HEK293T (cell line): ENCODE data around the gene E2F7.

Source experiments
- BHLHE40 ChIP-seq: fragments of 450-650 bp; IDR thresholded peaks from 2 replicates; pipeline ENCODE4 v1.6.1; 2016; ENCODE audit warnings: mild to moderate bottlenecking, moderate library complexity, borderline replicate concordance
- FOXA1 ChIP-seq: fragments of 450-650 bp; IDR thresholded peaks from 2 replicates; pipeline ENCODE4 v1.6.1; 2016; ENCODE audit warnings: mild to moderate bottlenecking
- FOXK2 ChIP-seq: fragments of 450-650 bp; IDR thresholded peaks from 2 replicates; pipeline ENCODE4 v1.6.1; 2016; ENCODE audit warnings: mild to moderate bottlenecking
- FOXM1 ChIP-seq: fragments of 450-650 bp; IDR thresholded peaks from 2 replicates; pipeline ENCODE4 v1.6.1; 2017; ENCODE audit warnings: mild to moderate bottlenecking, borderline replicate concordance
- L3MBTL2 ChIP-seq: fragments of 450-650 bp; conservative IDR thresholded peaks from 2 replicates; pipeline ENCODE4 v1.6.1; 2016; ENCODE audit warnings: mild to moderate bottlenecking
- NFRKB ChIP-seq: fragments of 450-650 bp; IDR thresholded peaks from 2 replicates; pipeline ENCODE4 v1.6.1; 2016; ENCODE audit warnings: mild to moderate bottlenecking, moderate library complexity
- SP1 ChIP-seq: fragments of 450-650 bp; IDR thresholded peaks from 2 replicates; pipeline ENCODE4 v1.6.1; 2017
- TARDBP ChIP-seq: fragments of 450-650 bp; IDR thresholded peaks from 2 replicates; pipeline ENCODE4 v1.6.1; 2016
- ZNF384 ChIP-seq: fragments of 450-650 bp; IDR thresholded peaks from 2 replicates; pipeline ENCODE4 v1.6.1; 2016
- TF ChIP-seq, protein P1 (sequence below): fragments of 450-650 bp; IDR thresholded peaks from 2 replicates; pipeline ENCODE4 v1.6.1; 2016

GRCh38 chr12:77072833-77073495 is 7.6 kb upstream of the E2F7 start:
- TF ChIP-seq ZNF384 (no peak), BHLHE40 (no peak), FOXA1 (no peak), TARDBP (no peak), SP1 (no peak), FOXM1 (no peak), L3MBTL2 (no peak), FOXK2 (no peak), NFRKB (no peak)
- TF ChIP-seq, protein P1, sequence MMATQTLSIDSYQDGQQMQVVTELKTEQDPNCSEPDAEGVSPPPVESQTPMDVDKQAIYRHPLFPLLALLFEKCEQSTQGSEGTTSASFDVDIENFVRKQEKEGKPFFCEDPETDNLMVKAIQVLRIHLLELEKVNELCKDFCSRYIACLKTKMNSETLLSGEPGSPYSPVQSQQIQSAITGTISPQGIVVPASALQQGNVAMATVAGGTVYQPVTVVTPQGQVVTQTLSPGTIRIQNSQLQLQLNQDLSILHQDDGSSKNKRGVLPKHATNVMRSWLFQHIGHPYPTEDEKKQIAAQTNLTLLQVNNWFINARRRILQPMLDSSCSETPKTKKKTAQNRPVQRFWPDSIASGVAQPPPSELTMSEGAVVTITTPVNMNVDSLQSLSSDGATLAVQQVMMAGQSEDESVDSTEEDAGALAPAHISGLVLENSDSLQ = no peak
